HepG2 (cell line): ENCODE measurements around the gene NDUFB10. TPM values are rescaled to one million over a fixed set of nuclear protein-coding genes. Genes with fewer than 3 reads are reported as not detected.

ENCODE experiments used
- CSRNP1 ChIP-seq: sonication (generic); formaldehyde crosslinking; IDR thresholded peaks from 2 replicates; pipeline ENCODE4 v1.8.1; 2023; ENCODE audit warnings: mild to moderate bottlenecking, missing genetic modification reagents
- ELF4 ChIP-seq: sonication (generic); formaldehyde crosslinking; IDR thresholded peaks from 2 replicates; pipeline ENCODE4 v1.5.0; 2020; ENCODE audit warnings: missing genetic modification reagents, mild to moderate bottlenecking, moderate library complexity, borderline replicate concordance
- ETV6 ChIP-seq: sonication (generic); formaldehyde crosslinking; conservative IDR thresholded peaks from 2 replicates; pipeline ENCODE4 v1.4.0; 2020; ENCODE audit warnings: missing genetic modification reagents
- HIVEP1 ChIP-seq: sonication (generic); formaldehyde crosslinking; IDR thresholded peaks from 2 replicates; pipeline ENCODE4 v1.4.0; 2020; ENCODE audit warnings: mild to moderate bottlenecking, missing genetic modification reagents
- MTA3 ChIP-seq: sonication (generic); formaldehyde crosslinking; IDR thresholded peaks from 2 replicates; pipeline ENCODE4 v1.4.0; 2020; ENCODE audit warnings: missing genetic modification reagents
- NAIF1 ChIP-seq: sonication (generic); formaldehyde crosslinking; IDR thresholded peaks from 2 replicates; pipeline ENCODE4 v1.5.0; 2020; ENCODE audit warnings: mild to moderate bottlenecking, missing genetic modification reagents, borderline replicate concordance
- TARDBP ChIP-seq: sonication (generic); formaldehyde crosslinking; IDR thresholded peaks from 2 replicates; pipeline ENCODE4 v1.8.0; 2022; ENCODE audit warnings: mild to moderate bottlenecking, missing genetic modification reagents
- ZBTB46 ChIP-seq: sonication (generic); formaldehyde crosslinking; IDR thresholded peaks from 2 replicates; pipeline ENCODE4 v1.4.0; 2020; ENCODE audit warnings: mild to moderate bottlenecking, missing genetic modification reagents, borderline replicate concordance
- ZFX ChIP-seq: sonication (generic); formaldehyde crosslinking; IDR thresholded peaks from 2 replicates; pipeline ENCODE4 v1.4.0; 2020; ENCODE audit warnings: mild to moderate bottlenecking, low read depth, missing genetic modification reagents, moderate library complexity
- ZNF276 ChIP-seq: sonication (generic); formaldehyde crosslinking; IDR thresholded peaks from 2 replicates; pipeline ENCODE4 v1.4.0; 2020; ENCODE audit warnings: mild to moderate bottlenecking, low read depth, missing genetic modification reagents
- ZNF678 ChIP-seq: sonication (generic); formaldehyde crosslinking; IDR thresholded peaks from 2 replicates; pipeline ENCODE4 v1.4.0; 2020; ENCODE audit warnings: mild to moderate bottlenecking, missing genetic modification reagents
- ZNF768 ChIP-seq: sonication (generic); formaldehyde crosslinking; IDR thresholded peaks from 2 replicates; pipeline ENCODE4 v1.4.0; 2020; ENCODE audit warnings: missing genetic modification reagents
- polyA plus RNA-seq, 8 experiments: library from polyadenylated mRNA; depleted of rRNA in 3 of 8; stranded (reverse) in 7 of 8; unstranded in 1 of 8; fragments of >200 nt; fragmentation: Illumina TruSeq in 4 of 8; extraction: Trizol in 4 of 8; gene quantifications; 2 replicates each; pipeline versions ENCODE4 v1.2.1 to v1.2.3, GENCODE V29; 2011 to 2016; ENCODE audit warnings: low read depth in 4 of 8, missing spikeins in 1 of 8, mixed read lengths in 1 of 8; ENCODE audit not compliant: insufficient read depth in 1 of 8
- total RNA-seq, 5 experiments: library from RNA; depleted of rRNA; stranded (reverse); fragments of >200 nt; fragmentation: Illumina TruSeq; extraction: Trizol; gene quantifications; 2 replicates each; pipeline ENCODE4 v1.2.3, GENCODE V29; 2016; ENCODE audit warnings: low read depth in 1 of 5
- TF ChIP-seq, protein P1 (sequence below): sonication (generic); formaldehyde crosslinking; IDR thresholded peaks from 2 replicates; pipeline ENCODE4 v1.5.1; 2020; ENCODE audit warnings: mild to moderate bottlenecking, moderate library complexity, missing genetic modification reagents

Gene NDUFB10
- total and polyA plus RNA-seq, 2 of the 13 experiments (the other 11 are each of a cell fraction or from before 2014, with no cell fraction given), result 68.6 to 157 TPM

- TF ChIP-seq ZNF276 (CRISPR knock-in tag) (0 out of 2 replicates have a peak, but pooled peaks have one; percentile 29), MTA3 (CRISPR knock-in tag) (no peak), NAIF1 (CRISPR knock-in tag) (no peak), ZNF678 (CRISPR knock-in tag) (0 out of 2 replicates have a peak, but pooled peaks have one; percentile 25), ELF4 (no peak), ETV6 (CRISPR knock-in tag) (no peak), TARDBP (0 out of 2 replicates have a peak, but pooled peaks have one; percentile 18), ZFX (no peak), HIVEP1 (CRISPR knock-in tag) (no peak), ZBTB46 (CRISPR knock-in tag) (no peak), CSRNP1 (CRISPR knock-in tag) (peak; percentile 51; the same call in 1 of the 2 replicates), ZNF768 (CRISPR knock-in tag) (peak; percentile 81; the same call in 1 of the 2 replicates)
- TF ChIP-seq, protein P1, sequence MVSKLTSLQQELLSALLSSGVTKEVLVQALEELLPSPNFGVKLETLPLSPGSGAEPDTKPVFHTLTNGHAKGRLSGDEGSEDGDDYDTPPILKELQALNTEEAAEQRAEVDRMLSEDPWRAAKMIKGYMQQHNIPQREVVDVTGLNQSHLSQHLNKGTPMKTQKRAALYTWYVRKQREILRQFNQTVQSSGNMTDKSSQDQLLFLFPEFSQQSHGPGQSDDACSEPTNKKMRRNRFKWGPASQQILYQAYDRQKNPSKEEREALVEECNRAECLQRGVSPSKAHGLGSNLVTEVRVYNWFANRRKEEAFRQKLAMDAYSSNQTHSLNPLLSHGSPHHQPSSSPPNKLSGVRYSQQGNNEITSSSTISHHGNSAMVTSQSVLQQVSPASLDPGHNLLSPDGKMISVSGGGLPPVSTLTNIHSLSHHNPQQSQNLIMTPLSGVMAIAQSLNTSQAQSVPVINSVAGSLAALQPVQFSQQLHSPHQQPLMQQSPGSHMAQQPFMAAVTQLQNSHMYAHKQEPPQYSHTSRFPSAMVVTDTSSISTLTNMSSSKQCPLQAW (CRISPR knock-in tag), result no peak
Observed at GRCh38 chr16:1982991-1983543, 23.7 kb downstream of the NDUFB10 start (continued).
